Muscle layer of duodenum (tissue), 2 donors: ENCODE results near the gene FOXP1.

Source experiments
- H3K27ac ChIP-seq: one replicate; pipeline ENCODE4 v1.7.0; 2013; ENCODE audit warnings: mild to moderate bottlenecking, low read length
- H3K27me3 ChIP-seq: one replicate; pipeline ENCODE4 v1.7.0; 2013; ENCODE audit warnings: low read depth, mild to moderate bottlenecking, control low read depth, low read length
- H3K36me3 ChIP-seq, 2 donors: one replicate each; pipeline ENCODE4 v1.7.0; 2013; ENCODE audit warnings: low read length in 2 of 2, control low read depth in 1 of 2, mild to moderate bottlenecking in 1 of 2; ENCODE audit not compliant: insufficient read depth in 2 of 2, control insufficient read depth in 1 of 2
- H3K4me1 ChIP-seq, 2 donors: one replicate each; pipeline ENCODE4 v1.7.0; 2013; ENCODE audit warnings: low read length in 2 of 2, mild to moderate bottlenecking in 2 of 2, control low read depth in 1 of 2, moderate library complexity in 1 of 2; ENCODE audit not compliant: insufficient read depth in 2 of 2, control insufficient read depth in 1 of 2
- H3K4me3 ChIP-seq, 2 donors: one replicate each; pipeline ENCODE4 v1.7.0; 2013; ENCODE audit warnings: low read length in 2 of 2, low read depth in 1 of 2, mild to moderate bottlenecking in 1 of 2
- H3K9me3 ChIP-seq, 2 donors: one replicate each; pipeline ENCODE4 v1.7.0; 2013; ENCODE audit warnings: low read length in 2 of 2, control low read depth in 1 of 2, mild to moderate bottlenecking in 1 of 2; ENCODE audit not compliant: control insufficient read depth in 1 of 2
- donor health status: healthy.

The FOXP1 gene

GRCh38 chr3:71056327-71056726 is 527.2 kb downstream of the FOXP1 start:
- H3K9me3 ChIP-seq, result no peaks in the 10 kb centered on the region
- H3K4me3 ChIP-seq, result no peak overlapping the region
- H3K36me3 ChIP-seq, result peaks cover 5 to 17% of the 10 kb centered on the region in 2 donors
- no peaks in the 10 kb centered on the region for H3K27me3 ChIP-seq
- peak overlapping the region; percentile 79 for H3K27ac ChIP-seq
- peaks cover 40 to 94% of the 10 kb centered on the region in 2 donors for H3K4me1 ChIP-seq

- H3K36me3 ChIP-seq, result peaks cover 11 to 20% of the 10 kb centered on the region in 2 donors
- H3K4me1 ChIP-seq, result peaks cover 46 to 94% of the 10 kb centered on the region in 2 donors
- H3K9me3 ChIP-seq, result no peaks in the 10 kb centered on the region
- peak overlapping the region; percentile 79 for H3K27ac ChIP-seq
- H3K27me3 ChIP-seq, result no peaks in the 10 kb centered on the region
- H3K4me3 ChIP-seq, result no peak overlapping the region
Measured at GRCh38 chr3:71055257-71056001, 528.1 kb downstream of the FOXP1 start.

- Histone ChIP-seq H3K36me3 (peaks cover 11 to 25% of the 10 kb centered on the region in 2 donors), H3K27ac (no peak overlapping the region), H3K4me1 (peaks cover 47 to 94% of the 10 kb centered on the region in 2 donors), H3K9me3 (no peaks in the 10 kb centered on the region), H3K27me3 (no peaks in the 10 kb centered on the region), H3K4me3 (no peak overlapping the region)
Measured at GRCh38 chr3:71054312-71054711, 529.2 kb downstream of the FOXP1 start.

GRCh38 chr3:71053495-71053894 is 530.0 kb downstream of the FOXP1 start:
- Histone ChIP-seq H3K4me1 (peaks cover 51 to 93% of the 10 kb centered on the region in 2 donors), H3K9me3 (no peaks in the 10 kb centered on the region), H3K27ac (no peak overlapping the region), H3K27me3 (no peaks in the 10 kb centered on the region), H3K36me3 (peaks cover 11 to 25% of the 10 kb centered on the region in 2 donors), H3K4me3 (no peak overlapping the region)

GRCh38 chr3:71052716-71053115 is 530.8 kb downstream of the FOXP1 start:
- Histone ChIP-seq H3K27me3 (no peaks in the 10 kb centered on the region), H3K4me1 (peaks cover 46 to 92% of the 10 kb centered on the region in 2 donors), H3K9me3 (no peaks in the 10 kb centered on the region), H3K4me3 (no peak overlapping the region), H3K27ac (no peak overlapping the region), H3K36me3 (peaks cover 11 to 25% of the 10 kb centered on the region in 2 donors)

GRCh38 chr3:71051893-71052687 is 531.4 kb downstream of the FOXP1 start:
- Histone ChIP-seq H3K4me1 (peaks cover 42 to 94% of the 10 kb centered on the region in 2 donors), H3K27ac (no peak overlapping the region), H3K4me3 (no peak overlapping the region), H3K36me3 (peaks cover 11 to 25% of the 10 kb centered on the region in 2 donors), H3K27me3 (no peaks in the 10 kb centered on the region), H3K9me3 (no peaks in the 10 kb centered on the region)

- Histone ChIP-seq H3K27me3 (no peaks in the 10 kb centered on the region), H3K9me3 (no peaks in the 10 kb centered on the region), H3K4me1 (peaks cover 36 to 93% of the 10 kb centered on the region in 2 donors), H3K4me3 (no peak overlapping the region), H3K27ac (peak overlapping the region; percentile 24), H3K36me3 (peaks cover 11 to 32% of the 10 kb centered on the region in 2 donors)
Measured at GRCh38 chr3:71051259-71051595, 532.3 kb downstream of the FOXP1 start.

- no peaks in the 10 kb centered on the region for H3K9me3 ChIP-seq
- H3K4me3 ChIP-seq, result no peak overlapping the region
- peaks cover 33 to 93% of the 10 kb centered on the region in 2 donors for H3K4me1 ChIP-seq
- H3K27ac ChIP-seq, result peak overlapping the region; percentile 67
- H3K36me3 ChIP-seq, result peaks cover 11 to 37% of the 10 kb centered on the region in 2 donors
- H3K27me3 ChIP-seq, result no peaks in the 10 kb centered on the region
Measured at GRCh38 chr3:71050538-71051258, 532.8 kb downstream of the FOXP1 start.

GRCh38 chr3:71050166-71050537 is 533.4 kb downstream of the FOXP1 start:
- H3K27ac ChIP-seq, result peak overlapping the region; percentile 67
- peaks cover 28 to 93% of the 10 kb centered on the region in 2 donors for H3K4me1 ChIP-seq

GRCh38 chr3:71048948-71049347 is 534.6 kb downstream of the FOXP1 start:
- Histone ChIP-seq H3K9me3 (no peaks in the 10 kb centered on the region), H3K36me3 (peaks cover 11 to 49% of the 10 kb centered on the region in 2 donors), H3K27me3 (no peaks in the 10 kb centered on the region), H3K4me1 (peaks cover 23 to 86% of the 10 kb centered on the region in 2 donors), H3K27ac (peak overlapping the region; percentile 67), H3K4me3 (peak overlapping the region in 1 of 2 donors; percentile 13)

More at GRCh38 chr3:71050166-71050537, 533.4 kb downstream of the FOXP1 start:
- H3K36me3 ChIP-seq, result peaks cover 11 to 42% of the 10 kb centered on the region in 2 donors
- no peak overlapping the region for H3K4me3 ChIP-seq
- H3K27me3 ChIP-seq, result no peaks in the 10 kb centered on the region
- no peaks in the 10 kb centered on the region for H3K9me3 ChIP-seq
